Activated CD4-positive, alpha-beta T cell treated with anti-CD3 and anti-CD28 coated beads for 1 hour (primary cell): ENCODE results near the gene ABCA9.
"Not testable (repeated sequence)": the region's sequence is repeated elsewhere in the genome, so short reads cannot be mapped to it uniquely, and the experiment has no call there.

Experiments used
- DNase-seq: peaks from one replicate; pipeline ENCODE4 v3.0.0-alpha.2; 2020

ABCA9 gene

GRCh38 chr17:69018022-69018615, 42.6 kb downstream of the ABCA9 start:
- no peak for DNase-seq

DNA sequence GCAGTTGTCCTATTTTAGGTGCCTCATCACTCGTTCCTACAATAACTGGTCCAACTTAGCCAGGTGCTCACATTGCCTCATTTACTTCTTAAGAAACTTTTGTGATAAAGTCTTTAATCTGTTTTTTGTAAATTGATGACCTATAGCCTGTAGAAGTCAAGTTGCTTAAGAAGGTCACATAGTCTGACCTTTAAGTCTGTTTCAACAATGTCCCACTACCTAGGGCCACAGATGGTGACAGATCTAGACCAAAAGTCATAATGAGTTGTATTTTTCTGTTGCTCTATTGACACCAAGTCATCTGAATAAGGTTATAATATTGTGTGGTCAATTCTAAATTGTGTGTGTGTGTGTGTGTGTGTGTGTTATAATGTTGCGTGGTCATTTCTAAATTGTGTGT, 45.1 kb downstream of the ABCA9 start:
- DNase-seq, result no peak

GRCh38 chr17:69012895-69013805, 47.6 kb downstream of the ABCA9 start:
- DNase-seq, result no peak

- DNase-seq, result no peak
Measured at GRCh38 chr17:69009930-69010329, 50.8 kb downstream of the ABCA9 start.

DNA sequence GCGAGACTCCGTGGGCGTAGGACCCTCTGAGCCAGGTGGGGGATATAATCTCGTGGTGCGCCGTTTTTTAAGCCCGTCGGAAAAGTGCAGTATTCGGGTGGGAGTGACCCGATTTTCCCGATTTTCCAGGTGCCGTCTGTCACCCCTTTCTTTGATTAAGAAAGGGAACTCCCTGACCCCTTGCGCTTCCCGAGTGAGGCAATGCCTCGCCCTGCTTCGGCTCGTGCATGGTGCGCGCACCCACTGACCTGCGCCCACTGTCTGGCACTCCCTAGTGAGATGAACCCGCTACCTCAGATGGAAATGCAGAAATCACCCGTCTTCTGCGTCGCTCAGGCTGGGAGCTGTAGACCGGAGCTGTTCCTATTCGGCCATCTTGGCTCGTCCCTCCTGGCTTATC, 56.0 kb downstream of the ABCA9 start:
- DNase-seq, result not testable (repeated sequence)

- DNase-seq, result not testable (repeated sequence)
Measured at GRCh38 chr17:68999743-69000142, 61.0 kb downstream of the ABCA9 start.

- no peak for DNase-seq
Measured at GRCh38 chr17:68993112-68993511, 67.6 kb downstream of the ABCA9 start.

- no peak for DNase-seq
Measured at GRCh38 chr17:68987966-68988365, 72.8 kb downstream of the ABCA9 start.

- DNase-seq, result no peak
Measured at GRCh38 chr17:68981288-68981687, 79.4 kb downstream of the ABCA9 start.

- no peak for DNase-seq
Measured at GRCh38 chr17:68973098-68973846, 87.5 kb downstream of the ABCA9 start.

- no peak for DNase-seq
Measured at GRCh38 chr17:68972119-68972704, 88.5 kb downstream of the ABCA9 start.

DNA sequence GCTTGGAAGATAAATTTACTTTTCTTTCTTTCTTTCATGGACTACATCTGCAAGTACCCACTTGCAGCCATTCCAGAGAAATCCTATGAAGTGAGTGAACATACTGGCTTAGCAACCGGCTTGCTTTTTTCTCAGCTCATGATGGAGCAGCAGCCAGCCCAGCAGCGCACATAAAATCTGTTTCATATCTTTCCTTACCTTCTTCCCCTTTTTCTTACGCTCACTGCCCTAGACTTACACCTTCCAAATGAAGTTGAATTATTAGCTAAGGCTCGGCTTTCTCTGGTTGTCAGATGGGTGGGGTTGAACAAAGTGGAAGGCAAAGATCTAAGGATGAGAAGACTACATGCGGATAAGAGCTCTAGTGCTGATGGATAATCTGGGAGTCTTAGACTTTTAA, 91.6 kb downstream of the ABCA9 start:
- DNase-seq, result no peak

DNA sequence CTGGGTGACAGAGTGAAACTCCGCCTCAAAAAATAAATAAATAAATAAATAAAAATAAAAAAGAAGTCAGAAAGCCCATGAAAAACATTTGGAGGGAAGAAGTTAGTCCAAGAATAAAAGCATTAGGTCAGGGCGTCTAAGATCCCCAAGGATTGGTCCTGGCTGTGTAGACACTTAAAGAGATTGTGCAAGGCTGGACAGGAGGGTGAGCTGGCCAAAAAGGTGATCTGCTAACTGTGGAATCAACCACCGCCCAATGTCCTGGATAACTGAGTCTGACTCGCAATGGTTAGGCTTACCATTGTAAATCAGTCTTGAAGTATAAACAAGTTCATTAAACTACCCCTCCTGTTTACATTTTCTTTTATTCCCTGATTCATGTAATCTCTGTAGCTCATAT, 96.8 kb downstream of the ABCA9 start:
- DNase-seq, result no peak

GRCh38 chr17:68961214-68961882, 99.4 kb downstream of the ABCA9 start:
- no peak for DNase-seq

- not testable (repeated sequence) for DNase-seq
Measured at GRCh38 chr17:68959117-68959516, 101.6 kb downstream of the ABCA9 start.

GRCh38 chr17:68957944-68958343, 102.8 kb downstream of the ABCA9 start:
- DNase-seq, result no peak

DNA sequence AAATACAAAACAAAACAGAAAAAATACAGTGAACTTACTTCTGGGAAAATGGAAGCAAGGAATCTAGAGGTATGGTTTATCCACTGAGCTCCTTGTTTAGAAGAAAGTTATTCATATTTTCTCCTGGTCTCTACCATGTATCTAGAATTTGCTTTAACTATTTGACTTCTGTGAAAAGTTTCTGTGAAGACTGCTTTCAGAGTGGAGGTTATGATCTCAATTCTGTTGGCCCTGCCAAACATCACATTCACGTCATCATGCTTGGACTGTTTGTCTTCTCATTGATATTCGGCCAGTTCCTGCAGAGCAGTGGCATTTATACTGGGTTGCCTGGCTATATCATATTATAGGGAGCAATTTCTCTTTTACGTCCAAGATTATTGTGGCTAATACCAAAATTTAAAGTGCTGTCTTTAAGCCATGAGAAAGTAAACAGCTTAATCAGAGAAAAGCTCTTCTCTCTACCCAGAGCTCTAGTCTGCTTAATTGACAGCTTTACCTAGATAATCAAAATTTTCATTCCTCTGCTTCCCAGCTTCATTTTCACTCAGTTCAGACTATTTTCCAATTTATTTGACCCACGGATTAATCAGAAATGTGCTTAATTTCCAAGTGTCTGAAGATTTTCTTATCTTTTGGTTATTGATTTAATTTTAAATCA, 105.4 kb downstream of the ABCA9 start, which contains the start of gene ABCA8:
ABCA8 (minus strand) TSS at position 212 of the 661 bp plus-strand sequence. CDS start 13,358 bp downstream, outside the sequence.
- DNase-seq, result no peak

GRCh38 chr17:68954146-68954896, 106.4 kb downstream of the ABCA9 start:
- DNase-seq, result no peak

- no peak for DNase-seq
Measured at GRCh38 chr17:68953340-68953997, 107.3 kb downstream of the ABCA9 start.

GRCh38 chr17:68950725-68951124, 110.0 kb downstream of the ABCA9 start:
- no peak for DNase-seq

GRCh38 chr17:68947868-68948267, 112.9 kb downstream of the ABCA9 start:
- not testable (repeated sequence) for DNase-seq
